AG04449 (cell line): Measurements from ENCODE around the gene CCDC69.

Experiments used
- CTCF ChIA-PET: fragments of 350-600 bp; formaldehyde crosslinking; extraction: SDS; loops from one replicate; lab custom pipeline; 2021; ENCODE audit warnings: antibody characterized with exemption; lab: Yijun Ruan, JAX
- POLR2A ChIA-PET: fragments of 400-600, 350-600 bp; formaldehyde crosslinking; extraction: SDS; loops from one replicate; lab custom pipeline; 2020; ENCODE audit warnings: antibody characterized with exemption, inconsistent platforms; lab: Yijun Ruan, JAX
- DNase-seq: peaks from one replicate; pipeline ENCODE4 v3.0.0-alpha.2; 2010; ENCODE audit warnings: low read depth, low spot score
- H3K4me3 ChIP-seq: 2 replicates; pipeline ENCODE4 v1.5.1; 2011; ENCODE audit warnings: low read depth, mild to moderate bottlenecking, control low read depth, low read length
- CTCF ChIP-seq: IDR thresholded peaks from one replicate; pipeline ENCODE4 v1.5.1; 2011; ENCODE audit warnings: mild to moderate bottlenecking, moderate library complexity, low read length, control low read depth, inconsistent platforms; ENCODE audit not compliant: insufficient read depth; ENCODE audit errors: missing control alignments

CCDC69 gene

DNA sequence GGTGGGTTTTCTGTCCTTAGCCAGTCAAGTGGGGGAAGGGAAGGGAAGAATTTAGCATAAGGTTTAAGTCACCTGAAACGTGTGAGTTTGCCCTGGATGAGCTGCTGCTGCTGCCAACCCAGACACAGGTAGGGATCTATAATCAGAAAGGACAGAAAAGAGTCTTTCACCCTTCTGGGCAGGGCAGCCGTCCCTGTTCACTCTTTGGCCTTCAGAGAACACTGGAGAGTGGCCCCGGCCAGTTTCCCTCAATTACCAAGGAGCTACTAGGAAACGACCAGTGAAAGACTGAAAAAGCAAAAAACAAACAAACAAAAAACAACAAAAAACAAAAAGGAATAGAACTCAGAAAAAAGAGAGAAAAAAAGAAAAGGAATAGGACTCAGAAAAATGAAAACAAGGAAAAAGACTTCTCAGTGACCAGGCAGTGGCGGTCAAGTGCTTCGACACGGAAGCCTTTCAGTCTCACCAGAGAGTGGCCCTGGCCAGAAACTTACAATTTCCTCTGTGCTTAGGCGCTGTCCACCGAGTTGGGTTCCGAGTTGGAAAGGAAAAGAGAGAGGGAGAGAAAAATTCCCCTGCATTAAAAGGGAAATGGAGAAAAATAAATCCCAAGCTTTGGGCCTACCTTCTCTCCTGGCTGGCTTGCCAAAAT is 26.6 kb upstream of the CCDC69 start:
- no peak overlapping the region for H3K4me3 ChIP-seq
- TF ChIP-seq CTCF: no peak
- CTCF ChIA-PET: interaction anchor here (2.3 kb wide), 1 partner anchor 9 kb away, joined by 8 read pairs; no protein-coding TSS in a partner anchor
- POLR2A ChIA-PET: no interaction called here
- DNase-seq: no peak

DNA sequence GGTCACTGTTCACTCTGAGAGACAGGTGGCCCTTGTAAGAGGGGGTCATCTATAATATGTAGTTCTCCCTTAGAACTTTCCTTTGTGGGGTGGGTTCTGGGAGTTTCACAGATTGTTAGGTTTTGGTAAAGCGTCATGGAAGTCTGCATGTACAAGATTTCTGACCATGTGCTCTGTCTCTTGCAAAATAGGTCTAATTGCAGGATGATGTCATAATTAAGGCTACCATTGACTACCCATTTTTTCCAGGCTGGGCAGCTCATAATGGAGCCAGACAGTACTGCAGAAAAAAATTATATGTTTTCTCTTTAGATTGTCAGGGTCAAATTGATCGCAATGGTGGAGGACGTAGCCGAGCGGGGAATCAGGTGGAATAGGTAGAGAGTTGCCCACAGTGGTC is 25.4 kb upstream of the CCDC69 start:
- DNase-seq: no peak
- ChIA-PET CTCF (interaction anchor here (1.3 kb wide), 1 partner anchor 11 kb away, joined by 6 read pairs; no protein-coding TSS in a partner anchor), POLR2A (no interaction called here)
- TF ChIP-seq CTCF: no peak
- H3K4me3 ChIP-seq: no peak overlapping the region

DNA sequence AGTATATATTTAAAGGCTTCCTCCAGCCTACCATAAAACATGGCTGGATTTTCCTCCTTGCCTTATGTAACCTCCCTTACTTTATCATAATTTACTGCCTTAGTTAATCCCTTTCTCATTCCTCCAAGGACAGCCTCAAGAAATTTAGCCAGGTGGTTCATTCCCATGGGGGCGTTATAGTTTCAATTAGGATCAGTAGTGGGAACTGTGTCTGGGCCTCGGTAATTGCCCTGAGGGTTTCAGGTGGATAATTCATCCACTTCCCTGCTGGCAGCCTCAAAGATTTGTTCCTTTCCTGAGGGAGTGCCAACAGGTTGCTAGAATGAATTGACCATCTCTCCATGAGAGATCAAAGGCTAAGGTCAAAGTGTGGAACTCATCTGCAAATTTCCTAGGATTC is 24.8 kb upstream of the CCDC69 start:
- ChIA-PET CTCF (interaction anchor here (1.3 kb wide), 1 partner anchor 10 kb away, joined by 6 read pairs; no protein-coding TSS in a partner anchor), POLR2A (no interaction called here)
- H3K4me3 ChIP-seq: no peak overlapping the region
- TF ChIP-seq CTCF: no peak
- no peak for DNase-seq

DNA sequence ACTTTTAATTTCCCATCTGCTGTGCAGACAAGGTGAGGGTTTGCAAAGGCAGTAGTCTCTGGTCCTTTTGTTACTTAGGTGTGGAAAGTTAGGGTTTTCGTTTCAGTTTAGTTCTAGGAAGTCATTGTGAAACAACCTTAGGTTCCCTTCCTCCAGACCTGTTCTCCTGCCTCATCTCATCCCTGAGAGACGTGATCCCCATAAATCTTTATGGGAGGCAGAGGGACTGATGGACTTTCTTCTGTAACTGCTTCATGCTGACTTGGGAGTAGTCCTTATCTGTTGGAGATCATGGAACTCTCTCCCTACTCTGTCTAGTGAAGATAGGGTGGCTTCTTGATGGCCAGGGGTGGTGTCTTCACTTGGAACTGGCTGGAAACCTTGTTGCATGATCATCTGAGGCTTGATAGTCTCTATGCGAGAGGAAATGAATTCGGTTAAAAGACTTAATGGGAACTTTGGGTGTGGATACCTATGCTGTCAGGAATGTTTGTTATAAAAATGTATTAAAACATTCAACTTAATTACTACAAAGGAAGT is 21.9 kb upstream of the CCDC69 start:
- POLR2A ChIA-PET: no interaction called here
- H3K4me3 ChIP-seq: no peak overlapping the region
- TF ChIP-seq CTCF: no peak
- no peak for DNase-seq
- CTCF ChIA-PET: no interaction called here

DNA sequence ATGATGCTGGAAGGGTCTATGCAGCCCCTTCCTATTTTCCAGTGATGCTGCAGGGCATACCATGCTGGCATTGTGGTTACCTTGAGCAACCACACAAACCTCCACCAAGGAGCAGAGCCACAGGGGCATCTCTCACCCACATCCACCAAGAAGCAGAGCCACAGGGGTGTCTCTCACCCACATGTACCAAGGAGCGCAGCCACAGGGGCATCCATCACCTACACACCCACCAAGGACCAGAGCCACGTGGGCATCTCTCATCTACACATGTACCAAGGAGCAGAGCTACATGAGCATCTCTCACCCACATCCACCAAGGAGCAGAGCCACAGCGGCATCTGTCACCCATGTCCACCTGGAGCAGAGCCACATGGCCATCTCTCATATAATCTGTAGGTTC is 20.3 kb upstream of the CCDC69 start:
- no peak for TF ChIP-seq CTCF
- H3K4me3 ChIP-seq: no peak overlapping the region
- ChIA-PET POLR2A (no interaction called here), CTCF (no interaction called here)
- DNase-seq: no peak

DNA sequence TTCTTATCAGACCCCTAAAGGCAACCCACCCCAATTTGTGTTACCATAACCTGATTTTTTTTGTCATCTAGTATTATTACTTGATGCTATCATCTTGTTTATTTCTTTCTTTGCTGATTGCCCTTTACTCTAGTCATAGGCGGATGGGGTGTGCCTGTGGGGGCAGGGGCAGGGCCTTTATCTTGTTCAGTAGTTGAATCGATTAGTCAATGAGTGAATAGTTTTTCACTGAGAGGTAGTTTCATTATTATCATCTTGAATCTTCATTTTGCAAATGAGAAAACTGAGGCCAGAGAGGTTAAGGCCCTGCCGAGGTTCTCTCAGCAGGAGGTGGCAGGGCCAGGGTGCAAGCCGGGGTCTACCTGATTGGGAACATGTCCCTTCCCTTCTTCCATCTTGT is 19.7 kb upstream of the CCDC69 start:
- CTCF ChIA-PET: no interaction called here
- no peak for TF ChIP-seq CTCF
- DNase-seq: no peak
- no peak overlapping the region for H3K4me3 ChIP-seq
- POLR2A ChIA-PET: no interaction called here
